A549 (cell line): Measurements from ENCODE around the gene PTH. TPM values are rescaled to one million over a fixed set of nuclear protein-coding genes. Genes with fewer than 3 reads are reported as not detected.

Experiments used
- ATAC-seq, 2 experiments: fragments of 200-7000 bp in 1 of 2; fragments of >200 bp in 1 of 2; cut with Nextera tagmentation in 1 of 2; cut with Tn5 transposase in 1 of 2; 3 replicates each; pipeline versions ENCODE4 v1.8.0 to v1.9.1; 2018 to 2020; ENCODE audit warnings: mild to moderate bottlenecking in 1 of 2, moderate library complexity in 1 of 2
- CTCF ChIA-PET: fragments of 300-600 bp; sonication (Branson Sonifier 250); formaldehyde crosslinking; extraction: SDS; loops from one replicate; lab custom pipeline; 2021; ENCODE audit warnings: antibody characterized with exemption, inconsistent platforms; lab: Yijun Ruan, JAX
- POLR2A ChIA-PET: fragments of 350-600 bp; formaldehyde crosslinking; extraction: SDS; loops from one replicate; lab custom pipeline; 2021; ENCODE audit warnings: antibody characterized with exemption, inconsistent platforms; lab: Yijun Ruan, JAX
- DNase-seq, 2 experiments: peaks; one replicate each; pipeline versions ENCODE4 v3.0.0 to v3.0.0-alpha.2; 2011 to 2016; ENCODE audit warnings: low read depth in 1 of 2, low spot score in 1 of 2
- FAIRE-seq: peaks from 2 replicates; lab custom pipeline; 2011; peaks lifted over from hg19 to GRCh38; lab: Jason Lieb, UNC
- H3K27ac ChIP-seq, 2 experiments: fragments of >200 bp; sonication (Bioruptor Twin); formaldehyde crosslinking; 3 replicates each; pipeline ENCODE4 v1.5.1; 2016 to 2017
- H3K4me1 ChIP-seq: fragments of >200 bp; sonication (Bioruptor Twin); formaldehyde crosslinking; 3 replicates; pipeline ENCODE4 v1.6.1; 2016
- H3K4me2 ChIP-seq: fragments of >200 bp; sonication (Bioruptor Twin); formaldehyde crosslinking; 3 replicates; pipeline ENCODE4 v1.6.1; 2016
- H3K4me3 ChIP-seq: fragments of >200 bp; sonication (Bioruptor Twin); formaldehyde crosslinking; 3 replicates; pipeline ENCODE4 v1.5.1; 2016
- H3K9me3 ChIP-seq: fragments of >200 bp; sonication (Bioruptor Twin); formaldehyde crosslinking; 3 replicates; pipeline ENCODE4 v1.6.1; 2016
- CBX2 ChIP-seq: fragments of 200-600 bp; sonication (generic); IDR thresholded peaks from 2 replicates; pipeline ENCODE4 v1.6.1; 2016; ENCODE audit warnings: low read depth, mild to moderate bottlenecking, borderline replicate concordance
- CBX8 ChIP-seq: fragments of 200-600 bp; sonication (generic); IDR thresholded peaks from 2 replicates; pipeline ENCODE4 v1.6.1; 2016
- CEBPB ChIP-seq, 2 experiments: fragments of >200 bp in 1 of 2; sonication (Bioruptor Twin) in 1 of 2; formaldehyde crosslinking in 1 of 2; IDR thresholded peaks; 2 replicates each; pipeline ENCODE4 v1.6.1; 2012 to 2016
- CHD4 ChIP-seq: fragments of 200-600 bp; sonication (generic); IDR thresholded peaks from 2 replicates; pipeline ENCODE4 v1.6.1; 2016; ENCODE audit warnings: antibody characterized with exemption, mild to moderate bottlenecking, borderline replicate concordance
- EHF ChIP-seq: fragments of 250-450 bp; sonication (Bioruptor Pico); IDR thresholded peaks from 2 replicates; pipeline ENCODE4 v1.5.0; 2020; ENCODE audit warnings: mild to moderate bottlenecking
- EP300 ChIP-seq, 2 experiments: fragments of >200 bp; sonication (Bioruptor Twin); formaldehyde crosslinking; IDR thresholded peaks; 2 replicates in 1 of 2; 3 replicates in 1 of 2; pipeline ENCODE4 v1.6.1; 2016 to 2017
- ESRRA ChIP-seq: fragments of 150-350 bp; IDR thresholded peaks from 2 replicates; pipeline ENCODE4 v1.6.1; 2014; ENCODE audit warnings: mild to moderate bottlenecking, low read length, borderline replicate concordance
- FOSB ChIP-seq: fragments of 250-450 bp; sonication (Bioruptor Pico); IDR thresholded peaks from 2 replicates; pipeline ENCODE4 v1.5.0; 2020; ENCODE audit warnings: mild to moderate bottlenecking, moderate library complexity
- FOXS1 ChIP-seq: fragments of 250-450 bp; sonication (Bioruptor Pico); IDR thresholded peaks from 2 replicates; pipeline ENCODE4 v1.5.0; 2020; ENCODE audit warnings: mild to moderate bottlenecking, moderate library complexity
- HOXB13 ChIP-seq: fragments of 250-450 bp; sonication (Bioruptor Pico); IDR thresholded peaks from 2 replicates; pipeline ENCODE4 v1.5.0; 2020; ENCODE audit warnings: low read depth, mild to moderate bottlenecking, moderate library complexity
- MAZ ChIP-seq: fragments of 150-350 bp; IDR thresholded peaks from 2 replicates; pipeline ENCODE4 v1.6.1; 2014; ENCODE audit warnings: antibody characterized with exemption, low read depth, low read length, borderline replicate concordance
- MYC ChIP-seq: IDR thresholded peaks from 2 replicates; pipeline ENCODE4 v1.6.1; 2012; ENCODE audit warnings: mild to moderate bottlenecking, inconsistent platforms, low read length, improper control_type of control experiment, borderline replicate concordance
- NPAS2 ChIP-seq: fragments of 250-450 bp; sonication (Bioruptor Pico); IDR thresholded peaks from 2 replicates; pipeline ENCODE4 v1.8.0; 2022; ENCODE audit warnings: mild to moderate bottlenecking, moderate library complexity, borderline replicate concordance
- PBX3 ChIP-seq: IDR thresholded peaks from 2 replicates; pipeline ENCODE4 v1.6.1; 2012
- PHF8 ChIP-seq: fragments of 200-600 bp; sonication (generic); IDR thresholded peaks from 2 replicates; pipeline ENCODE4 v1.6.1; 2016; ENCODE audit warnings: low read depth, mild to moderate bottlenecking, antibody characterized with exemption, moderate library complexity, borderline replicate concordance
- POLR2AphosphoS2 ChIP-seq: conservative IDR thresholded peaks from 2 replicates; pipeline ENCODE4 v1.6.1; 2012; ENCODE audit warnings: low read length, improper control_type of control experiment, inconsistent platforms
- RAD21 ChIP-seq, 2 experiments: fragments of >200 bp in 1 of 2; sonication (Bioruptor Twin) in 1 of 2; formaldehyde crosslinking in 1 of 2; IDR thresholded peaks in 1 of 2; conservative IDR thresholded peaks in 1 of 2; 2 replicates in 1 of 2; 3 replicates in 1 of 2; pipeline ENCODE4 v1.6.1; 2012 to 2018; ENCODE audit warnings: inconsistent platforms in 1 of 2
- RARB ChIP-seq: fragments of 250-450 bp; sonication (Bioruptor Pico); IDR thresholded peaks from 2 replicates; pipeline ENCODE4 v1.8.0; 2021; ENCODE audit warnings: mild to moderate bottlenecking, moderate library complexity
- REST ChIP-seq: fragments of 200-600 bp; sonication (generic); IDR thresholded peaks from 2 replicates; pipeline ENCODE4 v1.6.1; 2016; ENCODE audit warnings: antibody characterized with exemption, mild to moderate bottlenecking, moderate library complexity
- RFX5 ChIP-seq: fragments of 450-650 bp; IDR thresholded peaks from 2 replicates; pipeline ENCODE4 v1.7.1; 2014; ENCODE audit warnings: antibody characterized with exemption, mild to moderate bottlenecking, moderate library complexity
- TFCP2L1 ChIP-seq: fragments of 250-450 bp; sonication (Bioruptor Pico); IDR thresholded peaks from 2 replicates; pipeline ENCODE4 v1.5.0; 2021; ENCODE audit warnings: mild to moderate bottlenecking
- ZC3H11A ChIP-seq: fragments of 450-650 bp; IDR thresholded peaks from 2 replicates; pipeline ENCODE4 v1.6.1; 2014; ENCODE audit warnings: antibody characterized with exemption, mild to moderate bottlenecking
- ZSCAN20 ChIP-seq: fragments of 250-450 bp; sonication (Bioruptor Pico); IDR thresholded peaks from 2 replicates; pipeline ENCODE4 v1.8.0; 2022; ENCODE audit warnings: mild to moderate bottlenecking, moderate library complexity
- WGBS: methylation state at CpG from one replicate; pipeline ENCODE4 v1.1.6; 2017; ENCODE audit errors: missing lambda C conversion rate; 5-methylcytosine and 5-hydroxymethylcytosine counted together
- polyA plus RNA-seq, 4 experiments: library from polyadenylated mRNA; depleted of rRNA in 3 of 4; stranded (reverse); fragments of >200 nt; fragmentation: RNase III in 1 of 4; extraction: RNeasy Plus Mini Kit Qiagen cat#74134 plus additional on column Dnase treatment in 1 of 4; gene quantifications; 2 replicates in 3 of 4; 3 replicates in 1 of 4; pipeline ENCODE4 v1.2.3, GENCODE V29; 2011 to 2017
- TF ChIP-seq, protein P1 (sequence below): fragments of >200 bp; sonication (Bioruptor Twin); formaldehyde crosslinking; IDR thresholded peaks from 3 replicates; pipeline ENCODE4 v1.6.1; 2016
- TF ChIP-seq, protein P2 (sequence below): fragments of 150-350 bp; IDR thresholded peaks from 2 replicates; pipeline ENCODE4 v1.6.1; 2014; ENCODE audit warnings: low read depth, mild to moderate bottlenecking, low read length

PTH gene
- polyA plus RNA-seq, 2 of the 4 experiments (the other 2 are of a cell fraction) = not detected

GRCh38 chr11:13503393-13503792 lies 7.6 kb upstream of the PTH start:
- POLR2A ChIA-PET = no interaction called here
- ATAC-seq (no peak), FAIRE-seq (no peak), DNase-seq (no peak)
- CTCF ChIA-PET = interaction anchor here (1.9 kb wide), 1 partner anchor 16 kb away, joined by 6 read pairs; no protein-coding TSS in a partner anchor
- 22% methylated on average over 1 of the region's 1 CpG for WGBS
- Histone ChIP-seq H3K4me1 (no peaks in the 10 kb centered on the region), H3K27ac (no peak overlapping the region), H3K4me2 (no peak overlapping the region), H3K4me3 (no peak overlapping the region), H3K9me3 (no peaks in the 10 kb centered on the region)
- TF ChIP-seq FOXS1 (CRISPR knock-in tag) = no peak
- TF ChIP-seq, protein P1, sequence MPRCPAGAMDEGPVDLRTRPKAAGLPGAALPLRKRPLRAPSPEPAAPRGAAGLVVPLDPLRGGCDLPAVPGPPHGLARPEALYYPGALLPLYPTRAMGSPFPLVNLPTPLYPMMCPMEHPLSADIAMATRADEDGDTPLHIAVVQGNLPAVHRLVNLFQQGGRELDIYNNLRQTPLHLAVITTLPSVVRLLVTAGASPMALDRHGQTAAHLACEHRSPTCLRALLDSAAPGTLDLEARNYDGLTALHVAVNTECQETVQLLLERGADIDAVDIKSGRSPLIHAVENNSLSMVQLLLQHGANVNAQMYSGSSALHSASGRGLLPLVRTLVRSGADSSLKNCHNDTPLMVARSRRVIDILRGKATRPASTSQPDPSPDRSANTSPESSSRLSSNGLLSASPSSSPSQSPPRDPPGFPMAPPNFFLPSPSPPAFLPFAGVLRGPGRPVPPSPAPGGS = no peak
- no peak for TF ChIP-seq RAD21 (conservative IDR thresholded peaks at IDR 0.05 in 1 of 2, IDR thresholded peaks at IDR 0.05 in 1 of 2)
- no peak for TF ChIP-seq NPAS2 (CRISPR knock-in tag)
- no peak for TF ChIP-seq ESRRA
- no peak for TF ChIP-seq MAZ
- TF ChIP-seq ZC3H11A = no peak
- no peak for TF ChIP-seq TFCP2L1 (CRISPR knock-in tag)
- TF ChIP-seq CBX8 = no peak
- no peak for TF ChIP-seq ZSCAN20 (CRISPR knock-in tag)
- TF ChIP-seq HOXB13 (CRISPR knock-in tag) = no peak

DNA sequence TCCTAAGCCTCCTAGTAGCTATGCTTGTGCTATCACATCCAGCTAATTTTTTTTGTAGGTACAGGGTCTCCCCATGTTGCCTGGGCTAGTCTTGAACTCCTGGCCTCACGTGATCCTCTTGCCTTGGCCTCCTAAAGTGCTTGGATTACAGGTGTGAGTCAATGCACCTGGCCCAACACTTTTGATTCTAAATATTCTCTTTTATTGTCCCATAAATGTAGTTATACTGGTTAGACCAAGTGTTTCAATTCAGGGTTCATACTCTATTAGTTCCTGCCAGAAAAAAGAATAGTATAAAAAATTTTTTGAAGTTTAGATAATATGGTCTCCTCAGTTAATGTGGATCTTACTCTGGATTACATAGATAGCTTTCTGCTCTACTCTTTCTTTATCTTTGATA lies 6.7 kb upstream of the PTH start:
- WGBS = 4% methylated on average over 1 of the region's 1 CpG
- no peaks in the 10 kb centered on the region for H3K4me1 ChIP-seq
- ATAC-seq (no peak), DNase-seq (no peak), FAIRE-seq (no peak)
- H3K9me3 ChIP-seq = no peaks in the 10 kb centered on the region
- no peak for TF ChIP-seq CBX8
- TF ChIP-seq RARB (CRISPR knock-in tag) = no peak
- TF ChIP-seq EP300 (IDR thresholded peaks at IDR 0.05) = no peak
- TF ChIP-seq MYC = no peak
- no peak for TF ChIP-seq PHF8
- no peak for TF ChIP-seq REST
- TF ChIP-seq, protein P2, sequence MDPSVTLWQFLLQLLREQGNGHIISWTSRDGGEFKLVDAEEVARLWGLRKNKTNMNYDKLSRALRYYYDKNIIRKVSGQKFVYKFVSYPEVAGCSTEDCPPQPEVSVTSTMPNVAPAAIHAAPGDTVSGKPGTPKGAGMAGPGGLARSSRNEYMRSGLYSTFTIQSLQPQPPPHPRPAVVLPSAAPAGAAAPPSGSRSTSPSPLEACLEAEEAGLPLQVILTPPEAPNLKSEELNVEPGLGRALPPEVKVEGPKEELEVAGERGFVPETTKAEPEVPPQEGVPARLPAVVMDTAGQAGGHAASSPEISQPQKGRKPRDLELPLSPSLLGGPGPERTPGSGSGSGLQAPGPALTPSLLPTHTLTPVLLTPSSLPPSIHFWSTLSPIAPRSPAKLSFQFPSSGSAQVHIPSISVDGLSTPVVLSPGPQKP = no peak
- no peak for TF ChIP-seq FOSB (CRISPR knock-in tag)
- no peak for TF ChIP-seq CHD4
- no peak for TF ChIP-seq CEBPB (IDR thresholded peaks at IDR 0.05)
- no peak for TF ChIP-seq RFX5
- TF ChIP-seq PBX3 = no peak
- no peak for TF ChIP-seq CBX2
- TF ChIP-seq, protein P1 = no peak
- TF ChIP-seq POLR2AphosphoS2 = no peak
- no peak for TF ChIP-seq EHF
- H3K4me3 ChIP-seq = no peak overlapping the region
- POLR2A ChIA-PET = interaction anchor here (0.5 kb wide), 1 partner anchor 10 kb away, joined by 3 read pairs; no protein-coding TSS in a partner anchor
- no peak overlapping the region for H3K4me2 ChIP-seq
- H3K27ac ChIP-seq = no peak overlapping the region
- CTCF ChIA-PET = interaction anchor here (0.8 to 1.9 kb wide), 2 partner anchors 8 to 15 kb away, joined by 3 to 6 read pairs; no protein-coding TSS in a partner anchor
